ENCODE data around the gene COL12A1. TPM values are rescaled to one million over a fixed set of nuclear protein-coding genes. Genes with fewer than 3 reads are reported as not detected.

Gene COL12A1
- total RNA-seq, 1 experiment from 2014 or later: 0.96 TPM

DNA sequence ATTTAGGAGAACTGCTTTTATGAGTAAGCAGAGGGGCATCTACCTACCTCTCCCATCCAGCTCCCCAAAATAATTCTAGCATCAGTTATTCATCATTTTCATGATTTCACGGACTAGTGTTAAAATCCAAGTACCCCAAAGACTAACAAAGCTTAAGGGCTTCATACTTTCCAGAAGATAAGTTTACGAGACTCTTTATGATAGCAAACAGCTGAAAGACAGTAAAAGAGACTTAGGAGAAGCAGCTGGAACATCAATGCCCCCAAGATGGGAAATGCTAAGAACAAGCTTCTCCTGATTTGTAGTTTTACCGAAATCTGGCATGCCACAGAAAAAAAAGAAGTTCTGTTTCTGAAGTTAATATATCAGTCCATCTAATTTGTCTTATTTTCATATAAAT, 70.0 kb downstream of the COL12A1 start:
- Histone ChIP-seq H3K9ac (ENCODE audit: extremely low read depth, insufficient read length, low read length) (no peak overlapping the region), H2BK15ac (ENCODE audit: low read depth, low read length) (no peak overlapping the region), H3K4ac (ENCODE audit: low read depth, low read length) (no peak overlapping the region), H2AFZ (ENCODE audit: low read length) (no peak overlapping the region), H3T11ph (ENCODE audit: low read length) (no peak overlapping the region), H3K27ac (ENCODE audit: insufficient read length, low read depth, low read length) (no peak overlapping the region), H4K8ac (replicated peaks; ENCODE audit: insufficient read length, low read depth, low read length) (no peak overlapping the region), H3K4me1 (ENCODE audit: insufficient read depth, low read length) (no peaks in the 10 kb centered on the region), H2AK5ac (ENCODE audit: insufficient read length, low read length) (no peak overlapping the region), H3K18ac (ENCODE audit: insufficient read length, low read depth, low read length) (no peak overlapping the region), H2BK5ac (ENCODE audit: insufficient read length, low read length) (no peak overlapping the region), H3K9me3 (ENCODE audit: control insufficient read depth, low read depth, low read length) (no peaks in the 10 kb centered on the region), H3K79me1 (ENCODE audit: insufficient read depth, low read depth, low read length, poor library complexity, severe bottlenecking) (no peaks in the 10 kb centered on the region), H2BK12ac (ENCODE audit: insufficient read length, low read depth, low read length) (no peak overlapping the region), H4K20me1 (ENCODE audit: control insufficient read depth, insufficient read depth, insufficient read length) (no peaks in the 10 kb centered on the region), H3K79me2 (ENCODE audit: insufficient read depth, low read length) (no peaks in the 10 kb centered on the region), H2BK20ac (ENCODE audit: low read depth, low read length, poor library complexity, severe bottlenecking) (no peak overlapping the region), H3K56ac (ENCODE audit: insufficient read length, low read depth, low read length) (no peak overlapping the region), H4K91ac (ENCODE audit: insufficient read length, low read depth, low read length) (no peak overlapping the region), H3K23ac (ENCODE audit: insufficient read length, low read depth, low read length) (no peak overlapping the region), H3K14ac (ENCODE audit: insufficient read depth, low read length) (no peak overlapping the region), H4K5ac (ENCODE audit: insufficient read length, low read depth, low read length) (no peak overlapping the region), H3K4me2 (ENCODE audit: insufficient read depth, insufficient read length, low read length) (no peak overlapping the region), H2BK120ac (ENCODE audit: low read depth, low read length, poor library complexity, severe bottlenecking) (no peak overlapping the region), H3K23me2 (ENCODE audit: insufficient read length, low read depth, low read length, poor library complexity, severe bottlenecking) (no peaks in the 10 kb centered on the region), H3K27me3 (ENCODE audit: insufficient read depth, low read length) (no peaks in the 10 kb centered on the region)
- Mint-ChIP-seq H3K4me1 (no peaks in the 10 kb centered on the region; a peak in 1 of 4 replicates), H3K4me3 (no peak overlapping the region), H3K36me3 (ENCODE audit: insufficient read depth in 1 of 3, low read depth in 3 of 3) (no peaks in the 10 kb centered on the region), H3K27ac (no peak overlapping the region), H3K9me3 (no peaks in the 10 kb centered on the region), H3K27me3 (ENCODE audit: low read depth) (no peaks in the 10 kb centered on the region)
- no CpG with 5 or more reads among the region's 3 CpGs for WGBS (ENCODE audit: extremely low coverage, insufficient read length, low lambda C conversion rate)
- TF ChIP-seq, protein P1, sequence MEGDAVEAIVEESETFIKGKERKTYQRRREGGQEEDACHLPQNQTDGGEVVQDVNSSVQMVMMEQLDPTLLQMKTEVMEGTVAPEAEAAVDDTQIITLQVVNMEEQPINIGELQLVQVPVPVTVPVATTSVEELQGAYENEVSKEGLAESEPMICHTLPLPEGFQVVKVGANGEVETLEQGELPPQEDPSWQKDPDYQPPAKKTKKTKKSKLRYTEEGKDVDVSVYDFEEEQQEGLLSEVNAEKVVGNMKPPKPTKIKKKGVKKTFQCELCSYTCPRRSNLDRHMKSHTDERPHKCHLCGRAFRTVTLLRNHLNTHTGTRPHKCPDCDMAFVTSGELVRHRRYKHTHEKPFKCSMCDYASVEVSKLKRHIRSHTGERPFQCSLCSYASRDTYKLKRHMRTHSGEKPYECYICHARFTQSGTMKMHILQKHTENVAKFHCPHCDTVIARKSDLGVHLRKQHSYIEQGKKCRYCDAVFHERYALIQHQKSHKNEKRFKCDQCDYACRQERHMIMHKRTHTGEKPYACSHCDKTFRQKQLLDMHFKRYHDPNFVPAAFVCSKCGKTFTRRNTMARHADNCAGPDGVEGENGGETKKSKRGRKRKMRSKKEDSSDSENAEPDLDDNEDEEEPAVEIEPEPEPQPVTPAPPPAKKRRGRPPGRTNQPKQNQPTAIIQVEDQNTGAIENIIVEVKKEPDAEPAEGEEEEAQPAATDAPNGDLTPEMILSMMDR (conservative IDR thresholded peaks at IDR 0.05): no peak
- DNase-seq: no peak

Measured in H9 (cell line).